Effector memory CD8-positive, alpha-beta T cell (primary cell): ENCODE data around the gene TMEM135.

Source experiments
- ATAC-seq: fragments of 150-1000 bp; cut with Tn5 transposase; replicated peaks from 2 replicates; pipeline ENCODE4 v1.10.0; 2021; ENCODE audit warnings: mild to moderate bottlenecking, moderate library complexity
- DNase-seq, 3 experiments: peaks; one replicate each; pipeline ENCODE4 v3.0.0; 2021
- H3K27ac Mint-ChIP-seq, 2 donors: one replicate each; pipeline ENCODE4 v1.8.0; 2022; ENCODE audit warnings: mild to moderate bottlenecking in 2 of 2, mixed read lengths in 2 of 2, moderate library complexity in 2 of 2
- H3K27me3 Mint-ChIP-seq, 2 donors: one replicate each; pipeline ENCODE4 v1.8.0; 2022; ENCODE audit warnings: mixed read lengths in 2 of 2
- H3K36me3 Mint-ChIP-seq: one replicate; pipeline ENCODE4 v1.8.0; 2022; ENCODE audit warnings: mild to moderate bottlenecking, moderate library complexity, mixed read lengths; ENCODE audit not compliant: insufficient read depth
- H3K4me1 Mint-ChIP-seq, 2 donors: one replicate each; pipeline ENCODE4 v1.8.0; 2022; ENCODE audit warnings: low read depth in 2 of 2, mixed read lengths in 2 of 2
- H3K4me3 Mint-ChIP-seq, 2 donors: one replicate each; pipeline ENCODE4 v1.8.0; 2022; ENCODE audit warnings: mild to moderate bottlenecking in 2 of 2, mixed read lengths in 2 of 2, moderate library complexity in 2 of 2
- H3K9me3 Mint-ChIP-seq, 2 donors: one replicate each; pipeline ENCODE4 v1.8.0; 2022; ENCODE audit warnings: mixed read lengths in 2 of 2

TMEM135 gene

GRCh38 chr11:87368858-87369480, 331.2 kb downstream of the TMEM135 start:
- Mint-ChIP-seq H3K27ac (no peak overlapping the region), H3K4me3 (no peak overlapping the region), H3K9me3 (no peaks in the 10 kb centered on the region), H3K27me3 (peaks cover 30 to 31% of the 10 kb centered on the region in 2 donors), H3K36me3 (no peaks in the 10 kb centered on the region), H3K4me1 (no peaks in the 10 kb centered on the region)
- DNase-seq (no peak), ATAC-seq (no peak)

GRCh38 chr11:87369888-87370287, 332.2 kb downstream of the TMEM135 start:
- no peak for DNase-seq
- H3K27me3 Mint-ChIP-seq = peaks cover 33 to 37% of the 10 kb centered on the region in 2 donors
- ATAC-seq = no peak
- H3K4me1 Mint-ChIP-seq = no peaks in the 10 kb centered on the region
- no peaks in the 10 kb centered on the region for H3K9me3 Mint-ChIP-seq
- no peak overlapping the region for H3K4me3 Mint-ChIP-seq
- no peak overlapping the region for H3K27ac Mint-ChIP-seq
- no peaks in the 10 kb centered on the region for H3K36me3 Mint-ChIP-seq

- H3K9me3 Mint-ChIP-seq = no peaks in the 10 kb centered on the region
- DNase-seq (no peak), ATAC-seq (no peak)
- H3K27me3 Mint-ChIP-seq = peaks cover 41 to 54% of the 10 kb centered on the region in 2 donors
- H3K36me3 Mint-ChIP-seq = no peaks in the 10 kb centered on the region
- no peaks in the 10 kb centered on the region for H3K4me1 Mint-ChIP-seq
- H3K27ac Mint-ChIP-seq = no peak overlapping the region
- no peak overlapping the region for H3K4me3 Mint-ChIP-seq
These were observed 334.3 kb downstream of the TMEM135 start for GRCh38 chr11:87372065-87372464.
